ENCODE measurements around the gene PGLYRP4. TPM values are rescaled to one million over a fixed set of nuclear protein-coding genes. Genes with fewer than 3 reads are reported as not detected.
"Not testable (repeated sequence)": the region's sequence is repeated elsewhere in the genome, so short reads cannot be mapped to it uniquely, and the experiment has no call there.

Gene PGLYRP4
- total and polyA plus RNA-seq, 8 donors: 4.3 TPM; not detected in 7

DNA sequence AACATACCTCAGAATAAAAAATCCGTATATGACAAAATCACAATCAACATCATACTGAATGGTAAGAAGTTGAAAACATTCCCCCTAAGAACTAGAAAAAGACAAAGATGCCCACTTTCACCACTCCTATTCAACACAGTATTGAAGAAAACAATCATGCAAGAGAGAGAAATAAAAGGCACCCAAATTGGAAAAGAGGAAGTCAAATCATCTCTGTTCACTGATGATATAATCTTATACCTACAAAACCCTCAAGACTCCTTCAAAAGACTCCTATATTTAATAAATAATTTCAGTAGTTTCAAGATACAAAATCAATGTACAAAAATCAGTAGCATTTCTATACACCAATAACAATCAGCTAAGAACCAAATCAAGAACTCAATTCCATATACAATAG, 14.7 kb downstream of the PGLYRP4 start:
- Histone ChIP-seq H3K4me1 (no peaks in the 10 kb centered on the region), H3K4me3 (no peak overlapping the region), H3K36me3 (no peaks in the 10 kb centered on the region), H3K9me3 (peaks cover 0 to 28% (median 22%) of the 10 kb centered on the region in 4 donors), H3K27me3 (peaks cover 0 to 11% (median 0%) of the 10 kb centered on the region in 3 donors), H3K27ac (no peak overlapping the region)
- DNase-seq: no peak
- intact Hi-C loops (cut with DNase I; ENCODE audit: low total_unique reads): no loop called here
- 77 to 100% (median 87%) methylated on average over 1 of the region's 1 CpG for WGBS, 5 donors
- TF ChIP-seq, protein P1, sequence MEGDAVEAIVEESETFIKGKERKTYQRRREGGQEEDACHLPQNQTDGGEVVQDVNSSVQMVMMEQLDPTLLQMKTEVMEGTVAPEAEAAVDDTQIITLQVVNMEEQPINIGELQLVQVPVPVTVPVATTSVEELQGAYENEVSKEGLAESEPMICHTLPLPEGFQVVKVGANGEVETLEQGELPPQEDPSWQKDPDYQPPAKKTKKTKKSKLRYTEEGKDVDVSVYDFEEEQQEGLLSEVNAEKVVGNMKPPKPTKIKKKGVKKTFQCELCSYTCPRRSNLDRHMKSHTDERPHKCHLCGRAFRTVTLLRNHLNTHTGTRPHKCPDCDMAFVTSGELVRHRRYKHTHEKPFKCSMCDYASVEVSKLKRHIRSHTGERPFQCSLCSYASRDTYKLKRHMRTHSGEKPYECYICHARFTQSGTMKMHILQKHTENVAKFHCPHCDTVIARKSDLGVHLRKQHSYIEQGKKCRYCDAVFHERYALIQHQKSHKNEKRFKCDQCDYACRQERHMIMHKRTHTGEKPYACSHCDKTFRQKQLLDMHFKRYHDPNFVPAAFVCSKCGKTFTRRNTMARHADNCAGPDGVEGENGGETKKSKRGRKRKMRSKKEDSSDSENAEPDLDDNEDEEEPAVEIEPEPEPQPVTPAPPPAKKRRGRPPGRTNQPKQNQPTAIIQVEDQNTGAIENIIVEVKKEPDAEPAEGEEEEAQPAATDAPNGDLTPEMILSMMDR (IDR thresholded peaks at IDR 0.05): no peak
- TF ChIP-seq POLR2A (IDR thresholded peaks at IDR 0.05): no peak
- TF ChIP-seq EP300 (IDR thresholded peaks at IDR 0.05): no peak
- TF ChIP-seq POLR2AphosphoS5 (IDR thresholded peaks at IDR 0.05): no peak

DNA sequence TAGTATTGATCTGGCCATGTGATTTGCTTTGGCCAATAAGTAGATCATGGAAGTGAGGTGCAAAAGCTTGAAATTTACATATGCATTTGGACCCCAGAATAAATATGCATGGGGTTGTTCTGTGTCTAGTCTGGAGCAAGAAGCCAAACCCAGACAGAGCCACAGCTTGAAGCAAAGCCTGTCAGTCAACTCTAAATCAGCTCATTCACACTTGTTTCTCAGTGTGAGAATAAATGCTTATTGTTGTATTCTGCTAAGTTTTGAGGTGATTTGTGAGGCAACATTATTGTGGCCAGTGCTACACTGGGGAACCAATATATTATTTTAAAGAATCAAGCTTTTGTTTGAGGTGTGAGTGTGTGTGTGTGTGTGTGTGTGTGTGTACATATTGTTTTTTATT, 23.7 kb downstream of the PGLYRP4 start:
- Histone ChIP-seq H3K4me3 (no peak overlapping the region), H3K27ac (no peak overlapping the region), H3K27me3 (peaks cover 0 to 14% (median 0%) of the 10 kb centered on the region in 3 donors), H3K9me3 (peaks cover 0 to 67% (median 47%) of the 10 kb centered on the region in 4 donors), H3K4me1 (no peaks in the 10 kb centered on the region), H3K36me3 (no peaks in the 10 kb centered on the region)
- DNase-seq: no peak
- TF ChIP-seq POLR2A (IDR thresholded peaks at IDR 0.05): no peak
- TF ChIP-seq POLR2AphosphoS5 (IDR thresholded peaks at IDR 0.05): no peak
- TF ChIP-seq EP300 (IDR thresholded peaks at IDR 0.05): no peak
- TF ChIP-seq, protein P1 (IDR thresholded peaks at IDR 0.05): no peak
- intact Hi-C loops (cut with DNase I; ENCODE audit: low total_unique reads): no loop called here

DNA sequence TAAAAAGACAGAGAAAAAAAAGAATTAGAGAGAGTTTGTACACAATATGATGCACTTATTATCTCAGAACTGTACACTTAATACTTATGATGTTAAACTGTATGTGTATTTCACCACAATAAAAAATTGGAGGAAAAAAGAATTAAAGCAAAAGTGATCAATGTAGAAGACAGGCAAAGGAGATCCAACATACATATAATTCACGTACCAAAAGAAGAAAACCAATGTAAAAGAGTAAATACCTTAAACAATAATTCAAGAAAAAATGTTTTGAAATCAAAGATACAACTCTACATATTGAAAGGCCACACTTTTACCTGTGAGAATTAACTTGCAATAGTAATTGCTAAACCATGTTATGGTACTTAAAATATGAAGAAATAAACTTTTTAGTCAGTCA, 26.1 kb downstream of the PGLYRP4 start:
- peaks cover 0 to 50% (median 43%) of the 10 kb centered on the region in 4 donors for H3K9me3 ChIP-seq
- TF ChIP-seq, protein P1 (IDR thresholded peaks at IDR 0.05): no peak
- no peak for TF ChIP-seq POLR2A (IDR thresholded peaks at IDR 0.05)
- TF ChIP-seq EP300 (IDR thresholded peaks at IDR 0.05): no peak
- no peak for TF ChIP-seq POLR2AphosphoS5 (IDR thresholded peaks at IDR 0.05)
- DNase-seq: no peak
- no peak overlapping the region for H3K4me3 ChIP-seq
- no peaks in the 10 kb centered on the region for H3K36me3 ChIP-seq
- intact Hi-C loops (cut with DNase I; ENCODE audit: low total_unique reads): no loop called here
- H3K27me3 ChIP-seq: peaks cover 0 to 16% (median 4%) of the 10 kb centered on the region in 3 donors
- no peak overlapping the region for H3K27ac ChIP-seq
- WGBS, 5 donors: 0 to 42% (median 37%) methylated on average over 1 of the region's 1 CpG
- H3K4me1 ChIP-seq: no peaks in the 10 kb centered on the region

DNA sequence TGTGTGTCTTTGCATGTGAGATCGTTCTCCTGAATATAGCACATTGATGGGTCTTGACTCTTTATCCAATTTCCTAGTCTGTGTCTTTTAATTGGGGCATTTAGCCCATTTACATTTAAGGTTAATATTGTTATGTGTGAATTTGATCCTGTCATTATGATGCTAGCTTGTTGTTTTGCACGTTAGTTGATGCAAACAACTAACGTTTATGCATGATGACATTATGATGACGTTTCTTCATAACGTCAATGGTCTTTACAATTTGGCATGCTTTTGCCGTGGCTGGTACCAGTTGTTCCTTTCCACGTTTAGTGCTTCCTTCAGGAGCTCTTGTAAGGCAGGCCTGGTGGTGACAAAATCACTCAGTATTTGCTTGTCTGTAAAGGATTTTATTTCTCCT, 30.5 kb downstream of the PGLYRP4 start:
- intact Hi-C loops (cut with DNase I; ENCODE audit: low total_unique reads): not testable (repeated sequence)

DNA sequence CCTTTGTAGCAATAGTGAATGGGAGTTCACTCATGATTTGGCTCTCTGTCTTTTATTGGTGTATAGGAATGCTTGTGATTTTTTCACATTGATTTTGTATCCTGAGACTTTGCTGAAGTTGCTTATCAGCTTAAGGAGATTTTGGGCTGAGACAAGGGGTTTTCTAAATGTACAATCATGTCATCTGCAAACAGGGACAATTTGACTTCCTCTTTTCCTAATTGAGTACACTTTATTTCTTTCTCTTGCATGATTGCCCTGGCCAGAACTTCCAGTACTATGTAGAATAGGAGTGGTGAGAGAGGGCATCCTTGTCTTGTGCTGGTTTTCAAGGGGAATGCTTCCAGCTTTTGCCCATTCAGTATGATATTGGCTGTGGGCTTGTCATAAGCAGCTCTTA, 32.6 kb downstream of the PGLYRP4 start:
- H3K27ac ChIP-seq; H3K4me3 ChIP-seq; DNase-seq; H3K4me1 ChIP-seq; intact Hi-C loops (cut with DNase I; ENCODE audit: low total_unique reads); H3K36me3 ChIP-seq: not testable (repeated sequence)
- Histone ChIP-seq H3K9me3 (peaks cover 0 to 28% (median 16%) of the 10 kb centered on the region in 4 donors), H3K27me3 (peaks cover 0 to 16% (median 4%) of the 10 kb centered on the region in 3 donors)

More for the DNA sequence above, 30.5 kb downstream of the PGLYRP4 start:
- not testable (repeated sequence) for H3K4me1 ChIP-seq, H3K27ac ChIP-seq, H3K4me3 ChIP-seq, H3K36me3 ChIP-seq, DNase-seq
- WGBS, 5 donors: 81 to 89% (median 85%) methylated on average over 7 of the region's 7 CpGs
- peaks cover 0 to 16% (median 4%) of the 10 kb centered on the region in 3 donors for H3K27me3 ChIP-seq
- H3K9me3 ChIP-seq: peaks cover 0 to 49% (median 30%) of the 10 kb centered on the region in 4 donors

DNA sequence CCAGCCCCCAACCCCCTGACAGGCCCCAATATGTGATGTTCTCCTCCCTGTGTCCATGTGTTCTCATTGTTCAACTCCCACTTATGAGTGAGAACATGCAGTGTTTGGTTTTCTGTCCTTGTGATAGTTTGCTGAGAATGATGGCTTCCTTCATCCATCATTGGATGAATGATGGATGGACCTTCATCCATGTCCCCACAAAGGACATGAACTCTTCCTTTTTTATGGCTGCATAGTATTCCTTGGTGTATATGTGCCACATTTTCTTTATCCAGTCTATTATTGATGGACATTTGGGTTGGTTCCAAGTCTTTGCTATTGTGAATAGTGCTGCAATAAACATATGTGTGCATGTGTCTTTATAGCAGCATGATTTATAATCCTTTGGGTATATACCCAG, 34.3 kb downstream of the PGLYRP4 start:
- H3K4me3 ChIP-seq; H3K36me3 ChIP-seq; H3K27ac ChIP-seq; H3K4me1 ChIP-seq; DNase-seq; intact Hi-C loops (cut with DNase I; ENCODE audit: low total_unique reads); H3K27me3 ChIP-seq: not testable (repeated sequence)
- peaks cover 0 to 14% (median 3%) of the 10 kb centered on the region in 4 donors for H3K9me3 ChIP-seq
